NCI-H2081 (cell line): Measurements from ENCODE around the gene RIMBP2.

Experiments
- DNase-seq, 2 experiments: peaks; one replicate each; lab custom pipeline; 2025; lab: John Stamatoyannopoulos, UW

The RIMBP2 gene

GRCh38 chr12:130633771-130634170 lies 82.3 kb downstream of the RIMBP2 start:
- peak; percentile 92 to 98 for DNase-seq

GRCh38 chr12:130632642-130633041 lies 83.5 kb downstream of the RIMBP2 start:
- peak; percentile 63 to 79 for DNase-seq

- no peak for DNase-seq
Measured at GRCh38 chr12:130628304-130628703, 87.8 kb downstream of the RIMBP2 start.

GRCh38 chr12:130627175-130627574 lies 88.9 kb downstream of the RIMBP2 start:
- no peak for DNase-seq

- DNase-seq: no peak
Measured at GRCh38 chr12:130626601-130627000, 89.5 kb downstream of the RIMBP2 start.

GRCh38 chr12:130625201-130625600 lies 90.9 kb downstream of the RIMBP2 start:
- DNase-seq: no peak

GRCh38 chr12:130622803-130623202 lies 93.3 kb downstream of the RIMBP2 start:
- no peak for DNase-seq

- DNase-seq: no peak
Measured at GRCh38 chr12:130621696-130622298, 94.3 kb downstream of the RIMBP2 start.

GRCh38 chr12:130620756-130621155 lies 95.3 kb downstream of the RIMBP2 start:
- no peak for DNase-seq

GRCh38 chr12:130620281-130620680 lies 95.8 kb downstream of the RIMBP2 start:
- DNase-seq: no peak

- DNase-seq: no peak
Measured at GRCh38 chr12:130619385-130620001, 96.6 kb downstream of the RIMBP2 start.

- no peak for DNase-seq
Measured at GRCh38 chr12:130617219-130617618, 98.9 kb downstream of the RIMBP2 start.

- DNase-seq: no peak
Measured at GRCh38 chr12:130615861-130616345, 100.2 kb downstream of the RIMBP2 start.

- no peak for DNase-seq
Measured at GRCh38 chr12:130614530-130614905, 101.6 kb downstream of the RIMBP2 start.

- no peak for DNase-seq
Measured at GRCh38 chr12:130613831-130614529, 102.1 kb downstream of the RIMBP2 start.

GRCh38 chr12:130613131-130613530 lies 103.0 kb downstream of the RIMBP2 start:
- no peak for DNase-seq

GRCh38 chr12:130611026-130611905 lies 104.8 kb downstream of the RIMBP2 start:
- DNase-seq: no peak

- DNase-seq: no peak
Measured at GRCh38 chr12:130609966-130610365, 106.1 kb downstream of the RIMBP2 start.

- no peak for DNase-seq
Measured at GRCh38 chr12:130608831-130609230, 107.3 kb downstream of the RIMBP2 start.

- no peak for DNase-seq
Measured at GRCh38 chr12:130608132-130608531, 108.0 kb downstream of the RIMBP2 start.

- DNase-seq: no peak
Measured at GRCh38 chr12:130606231-130606630, 109.9 kb downstream of the RIMBP2 start.

GRCh38 chr12:130603396-130603965 lies 112.6 kb downstream of the RIMBP2 start:
- no peak for DNase-seq
